Esophagus muscularis mucosa (tissue), 4 donors: ENCODE results near the gene USH1G. TPM values are rescaled to one million over a fixed set of nuclear protein-coding genes. Genes with fewer than 3 reads are reported as not detected.

Experiments used
- DNase-seq: peaks from one replicate; pipeline ENCODE4 v3.0.0-alpha.2; 2017; ENCODE audit errors: extremely low spot score
- H3K27ac ChIP-seq, 4 donors: fragments of 200-600 bp; sonication (generic); replicated peaks in 1 of 4; 1 replicate in 3 of 4; 2 replicates in 1 of 4; pipeline ENCODE4 v1.5.1; 2016 to 2019; ENCODE audit warnings: mild to moderate bottlenecking in 1 of 4
- H3K27me3 ChIP-seq, 4 donors: fragments of 200-600 bp; sonication (generic); one replicate each; pipeline versions ENCODE4 v1.5.1 to v1.6.0; 2016 to 2019
- H3K36me3 ChIP-seq, 4 donors: fragments of 200-600 bp; sonication (generic); one replicate each; pipeline ENCODE4 v1.5.1; 2016 to 2019
- H3K4me1 ChIP-seq, 4 donors: fragments of 200-600 bp; sonication (generic); one replicate each; pipeline ENCODE4 v1.5.1; 2016 to 2019
- H3K4me3 ChIP-seq, 4 donors: fragments of 200-600 bp; sonication (generic); 1 replicate in 2 of 4; 2 replicates in 2 of 4; pipeline ENCODE4 v1.5.1; 2016 to 2019; ENCODE audit warnings: mild to moderate bottlenecking in 4 of 4, moderate library complexity in 1 of 4
- H3K9me3 ChIP-seq, 4 donors: fragments of 200-600 bp; sonication (generic); 1 replicate in 3 of 4; 2 replicates in 1 of 4; pipeline ENCODE4 v1.5.1; 2016 to 2019
- CTCF ChIP-seq, 3 experiments: fragments of 200-600 bp in 2 of 3; fragments of 450-650 bp in 1 of 3; sonication (generic) in 2 of 3; IDR thresholded peaks; one replicate each; pipeline ENCODE4 v1.5.1; 2017 to 2019; ENCODE audit warnings: antibody characterized with exemption in 3 of 3, mild to moderate bottlenecking in 2 of 3, moderate library complexity in 1 of 3
- EP300 ChIP-seq: sonication (generic); formaldehyde crosslinking; IDR thresholded peaks from one replicate; pipeline ENCODE4 v1.6.1; 2017; ENCODE audit warnings: antibody characterized with exemption
- POLR2A ChIP-seq: fragments of 450-650 bp; IDR thresholded peaks from one replicate; pipeline ENCODE4 v1.6.1; 2017; ENCODE audit warnings: antibody characterized with exemption, moderate library complexity, mild to moderate bottlenecking, low read depth
- POLR2AphosphoS5 ChIP-seq, 2 donors: sonication (generic); formaldehyde crosslinking; IDR thresholded peaks; one replicate each; pipeline ENCODE4 v1.6.1; 2017; ENCODE audit warnings: antibody characterized with exemption in 2 of 2
- WGBS: methylation state at CpG from one replicate; pipeline ENCODE4 v1.1.5; 2018; 5-methylcytosine and 5-hydroxymethylcytosine counted together
- intact Hi-C: fragments of 100-400 bp; cut with DNase I; formaldehyde crosslinking; loops from one replicate; pipeline ENCODE4 v1.15.1; 2023
- total RNA-seq, 4 donors: library from RNA; depleted of rRNA; stranded (reverse); fragments of >200 nt; gene quantifications; one replicate each; pipeline versions ENCODE4 v1.1.0 to v1.2.1, GENCODE V29; 2016

Gene USH1G
- total RNA-seq, 4 donors from 2014 or later, result 0.39 TPM; not detected in 3

GRCh38 chr17:74877592-74878548, 45.2 kb downstream of the USH1G start:
- Histone ChIP-seq H3K4me3 (no peak overlapping the region), H3K27ac (no peak overlapping the region), H3K36me3 (no peaks in the 10 kb centered on the region), H3K4me1 (peaks cover 10 to 18% (median 13%) of the 10 kb centered on the region in 4 donors), H3K9me3 (no peaks in the 10 kb centered on the region), H3K27me3 (peaks cover 0 to 46% (median 0%) of the 10 kb centered on the region in 4 donors)
- TF ChIP-seq POLR2A, result no peak
- no peak for TF ChIP-seq CTCF (IDR thresholded peaks at IDR 0.05)
- no peak for TF ChIP-seq EP300
- no peak for TF ChIP-seq POLR2AphosphoS5 (IDR thresholded peaks at IDR 0.05)
- 59% methylated on average over 12 of the region's 19 CpGs for WGBS
- intact Hi-C loops, result loop anchor here (10.0 kb wide), 1 partner anchor 423 kb away; no protein-coding TSS in a partner anchor
- no peak for DNase-seq

DNA sequence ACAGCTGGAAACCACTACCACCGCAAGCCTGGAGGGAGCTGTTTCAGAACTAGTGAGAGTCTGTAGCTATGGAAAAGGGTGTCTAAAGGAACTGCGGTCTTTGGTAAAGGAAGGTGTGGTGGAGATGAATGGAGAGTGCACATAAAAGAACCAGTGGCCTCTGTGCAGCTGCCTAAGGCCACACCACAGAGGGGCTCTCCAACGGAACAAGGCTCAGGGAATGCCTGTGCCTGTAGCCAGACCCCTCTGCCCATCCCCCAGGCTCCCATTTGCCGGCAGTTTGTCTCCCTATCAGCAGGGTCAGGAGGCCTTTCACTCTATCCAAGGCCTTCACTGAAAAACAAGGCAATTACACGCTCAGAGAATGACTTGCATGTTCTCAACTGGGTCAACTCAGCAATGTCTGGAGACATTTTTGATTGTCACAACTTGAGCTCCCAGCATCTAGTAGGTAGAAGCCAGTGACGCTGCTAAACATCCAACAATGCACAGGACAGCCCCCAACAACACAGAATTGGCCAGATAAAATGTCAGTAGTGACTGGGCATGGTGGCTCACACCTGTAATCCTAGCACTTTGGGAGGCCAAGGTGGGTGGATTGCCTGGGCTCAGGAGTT, 47.0 kb downstream of the USH1G start:
- no peak for TF ChIP-seq CTCF (IDR thresholded peaks at IDR 0.05)
- no peak for TF ChIP-seq POLR2A
- TF ChIP-seq POLR2AphosphoS5 (IDR thresholded peaks at IDR 0.05), result no peak
- no peak for TF ChIP-seq EP300
- no peaks in the 10 kb centered on the region for H3K9me3 ChIP-seq
- intact Hi-C loops, result loop anchor here (10.0 kb wide), 1 partner anchor 421 kb away; no protein-coding TSS in a partner anchor
- H3K4me3 ChIP-seq, result no peak overlapping the region
- H3K27ac ChIP-seq, result no peak overlapping the region
- peaks cover 0 to 29% (median 0%) of the 10 kb centered on the region in 4 donors for H3K27me3 ChIP-seq
- no peaks in the 10 kb centered on the region for H3K36me3 ChIP-seq
- WGBS, result 42% methylated on average over 6 of the region's 6 CpGs
- DNase-seq, result no peak
- H3K4me1 ChIP-seq, result peaks cover 22 to 31% (median 25%) of the 10 kb centered on the region in 4 donors

DNA sequence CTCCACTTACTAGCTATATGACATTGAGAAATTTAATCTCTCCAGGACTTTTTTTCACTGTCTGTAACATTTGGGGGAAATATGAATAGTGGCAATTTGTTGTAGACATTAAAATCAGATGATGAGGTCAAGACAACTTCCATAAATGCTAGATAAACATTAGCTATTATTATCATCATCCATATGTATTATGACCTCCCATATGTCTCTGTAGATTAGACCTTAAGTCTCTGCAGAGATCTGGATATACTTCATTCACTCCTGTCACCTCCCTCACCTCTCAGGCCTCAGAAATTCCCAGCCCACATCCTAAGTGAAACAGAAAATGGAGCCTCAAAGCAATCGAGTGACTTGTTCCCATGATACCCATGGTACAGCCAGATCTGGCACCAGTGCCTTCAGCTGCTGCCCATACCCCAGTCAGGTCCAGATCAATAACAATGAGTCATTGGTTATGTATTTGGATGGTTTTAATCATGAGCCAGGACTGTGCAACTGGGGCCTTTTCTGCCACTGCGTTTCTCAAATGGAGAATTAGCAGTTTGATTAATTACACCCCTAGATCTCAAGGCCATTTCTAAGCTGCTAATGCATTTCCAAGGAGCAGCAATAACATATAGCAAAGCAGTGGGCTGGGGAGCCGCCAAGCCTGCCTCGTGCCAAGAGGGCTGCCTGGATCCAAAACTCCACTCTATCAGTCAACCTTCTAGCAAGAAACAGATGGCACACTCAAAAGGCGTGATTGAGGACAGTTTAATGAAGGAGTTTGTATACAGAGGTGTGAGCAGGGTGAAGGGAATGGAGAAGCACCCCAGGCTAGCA, 47.7 kb downstream of the USH1G start:
- peaks cover 22 to 34% (median 25%) of the 10 kb centered on the region in 4 donors for H3K4me1 ChIP-seq
- H3K4me3 ChIP-seq, result no peak overlapping the region
- DNase-seq, result no peak
- H3K9me3 ChIP-seq, result no peaks in the 10 kb centered on the region
- intact Hi-C loops, result loop anchor here (10.0 kb wide), 1 partner anchor 421 kb away; no protein-coding TSS in a partner anchor
- peaks cover 0 to 21% (median 0%) of the 10 kb centered on the region in 4 donors for H3K27me3 ChIP-seq
- H3K36me3 ChIP-seq, result no peaks in the 10 kb centered on the region
- TF ChIP-seq POLR2A (no peak), POLR2AphosphoS5 (IDR thresholded peaks at IDR 0.05) (no peak), EP300 (no peak), CTCF (IDR thresholded peaks at IDR 0.05) (no peak)
- H3K27ac ChIP-seq, result no peak overlapping the region
- WGBS, result 30% methylated on average over 5 of the region's 5 CpGs

GRCh38 chr17:74874615-74875037, 48.4 kb downstream of the USH1G start:
- Histone ChIP-seq H3K4me1 (peaks cover 22 to 34% (median 25%) of the 10 kb centered on the region in 4 donors), H3K27ac (no peak overlapping the region), H3K36me3 (no peaks in the 10 kb centered on the region), H3K4me3 (no peak overlapping the region), H3K27me3 (peaks cover 0 to 20% (median 0%) of the 10 kb centered on the region in 4 donors), H3K9me3 (no peaks in the 10 kb centered on the region)
- DNase-seq, result no peak
- whole genome bisulfite sequencing, result 98% methylated on average over 5 of the region's 5 CpGs
- intact Hi-C loops, result loop anchor here (10.0 kb wide), 1 partner anchor 420 kb away; no protein-coding TSS in a partner anchor
- TF ChIP-seq EP300, result no peak
- no peak for TF ChIP-seq POLR2AphosphoS5 (IDR thresholded peaks at IDR 0.05)
- no peak for TF ChIP-seq POLR2A
- no peak for TF ChIP-seq CTCF (IDR thresholded peaks at IDR 0.05)
